LNCaP clone FGC (cell line): ENCODE measurements around the gene CNTNAP1.

ENCODE experiments used
- DNase-seq: peaks from one replicate; pipeline ENCODE4 v3.0.0-alpha.2; 2011; ENCODE audit warnings: low read depth
- H3K4me3 ChIP-seq: 2 replicates; pipeline ENCODE4 v1.5.1; 2011; ENCODE audit warnings: mild to moderate bottlenecking, low read depth, low read length, control low read depth
- CTCF ChIP-seq: IDR thresholded peaks from 2 replicates; pipeline ENCODE4 v1.5.1; 2012; ENCODE audit warnings: mild to moderate bottlenecking; ENCODE audit not compliant: control insufficient read depth, insufficient read depth; ENCODE audit errors: extremely low read depth

Gene CNTNAP1

DNA sequence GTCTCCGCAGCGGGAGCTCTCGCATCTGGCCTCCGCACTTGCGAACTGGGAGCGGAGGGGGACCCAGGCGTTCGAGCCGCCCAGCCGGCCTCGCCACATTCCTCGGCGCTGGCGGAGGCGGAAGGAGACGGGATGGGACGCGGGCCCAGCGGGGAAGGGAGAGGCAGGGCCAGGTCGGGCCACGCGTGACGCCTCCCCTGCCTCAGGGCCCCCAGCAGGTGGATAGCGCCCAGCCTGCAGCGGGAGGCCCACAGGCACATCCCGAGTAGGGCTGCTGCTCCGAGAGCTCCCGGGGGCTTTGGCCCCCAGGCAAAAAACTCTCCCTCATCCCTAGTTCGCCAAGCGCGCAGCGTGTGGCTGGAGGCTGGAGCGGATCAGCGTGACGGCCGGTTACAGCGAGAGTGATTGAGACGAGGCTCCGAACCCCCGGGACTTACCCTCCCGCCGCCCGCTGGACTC, 6.3 kb upstream of the CNTNAP1 start:
- peak; percentile 41 for DNase-seq
- peak overlapping the region; percentile 63 for H3K4me3 ChIP-seq
- no peak for TF ChIP-seq CTCF

GRCh38 chr17:42676424-42677011, 5.8 kb upstream of the CNTNAP1 start, which contains the start of gene PLEKHH3:
TSS of gene PLEKHH3 (minus strand) at chr17:42676994. CDS start at chr17:42676563, 431 bp downstream.
- DNase-seq: no peak
- no peak for TF ChIP-seq CTCF
- H3K4me3 ChIP-seq: peak within 1 kb of the TSS; percentile 63

DNA sequence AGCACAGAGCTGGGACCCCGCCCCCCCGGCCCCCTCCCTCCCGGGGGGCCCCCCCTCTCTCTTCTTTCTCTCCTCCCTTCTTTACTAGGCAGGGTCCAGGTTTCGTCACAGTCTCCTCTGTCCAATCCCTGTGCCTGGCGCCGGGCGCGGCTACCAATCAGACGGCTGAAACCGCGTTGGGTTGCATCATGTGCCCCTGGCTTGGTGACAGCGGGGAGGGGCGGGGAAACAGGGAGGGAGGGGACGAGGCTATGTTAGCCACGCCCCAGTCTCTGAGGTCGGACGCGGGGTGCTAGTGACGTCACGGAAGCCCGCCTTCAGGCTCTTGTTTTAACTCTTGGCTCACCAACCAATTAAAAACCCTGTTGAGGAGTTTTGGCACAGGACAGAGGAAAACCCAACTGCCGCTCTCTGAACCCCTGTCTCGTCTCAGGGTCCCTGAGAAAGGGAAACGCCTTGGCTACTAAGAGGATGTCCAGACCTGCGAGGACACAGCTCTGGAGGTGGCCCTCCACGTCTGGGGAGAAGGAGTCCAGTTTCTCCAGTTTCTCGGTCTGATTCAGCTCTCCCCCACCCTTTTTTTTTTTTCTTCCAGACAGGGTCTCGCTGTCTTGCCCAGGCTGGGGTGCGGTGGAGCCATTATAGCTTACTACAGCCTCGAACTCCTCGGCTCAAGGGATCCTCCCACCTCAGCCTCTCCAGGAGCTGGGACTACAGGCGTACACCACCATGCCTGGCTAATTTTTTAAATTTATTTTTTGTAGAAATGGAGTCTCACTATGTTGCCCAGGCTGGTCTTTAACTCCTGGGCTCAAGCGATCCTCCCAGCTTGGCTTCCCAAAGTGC, 5.1 kb upstream of the CNTNAP1 start:
- TF ChIP-seq CTCF: no peak
- peak; percentile 98 for DNase-seq
- peak overlapping the region; percentile 63 for H3K4me3 ChIP-seq

DNA sequence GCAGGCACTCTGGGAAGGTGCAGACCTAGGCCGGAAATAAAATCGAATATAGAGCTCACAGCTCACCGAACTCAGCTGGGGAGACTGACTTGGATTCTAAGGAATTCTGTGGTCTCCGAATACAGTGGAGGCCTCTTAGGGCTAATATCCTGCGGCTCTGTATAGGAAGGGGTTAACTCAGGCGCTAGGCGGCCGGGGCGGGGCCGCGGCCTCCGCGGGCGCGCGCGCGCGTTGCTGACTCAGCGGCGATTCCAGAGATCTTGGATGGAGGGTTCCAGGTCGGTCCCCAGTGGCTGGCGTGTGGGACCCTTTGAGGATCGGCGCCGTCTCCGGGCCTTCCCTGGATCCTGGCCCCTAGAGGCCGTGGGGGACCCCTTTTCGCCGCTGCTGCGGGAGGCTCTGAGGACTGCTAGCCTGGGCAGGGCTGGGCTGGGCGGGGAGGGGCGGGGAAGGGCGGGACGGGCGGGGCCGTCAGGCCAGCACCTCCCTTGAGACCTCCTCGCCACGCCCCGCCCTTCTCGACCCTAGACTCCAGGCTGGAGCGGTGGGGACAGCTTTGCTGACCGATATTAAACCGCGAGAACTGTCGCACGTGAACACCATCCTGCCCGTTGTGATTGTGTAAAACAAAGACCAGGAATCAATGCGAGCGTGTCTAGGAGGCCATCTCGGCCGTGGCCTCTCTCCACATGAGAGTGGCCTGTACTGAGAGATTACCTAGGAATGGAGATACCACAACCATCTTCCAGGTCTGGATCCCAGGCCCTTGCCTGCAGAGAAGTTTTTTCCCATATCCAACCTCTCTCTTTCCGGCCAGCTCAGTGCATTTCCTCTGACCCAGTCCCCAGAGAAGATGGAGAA, 4.2 kb upstream of the CNTNAP1 start:
- H3K4me3 ChIP-seq: peak overlapping the region; percentile 63
- TF ChIP-seq CTCF: no peak
- DNase-seq: peak; percentile 87

- peak overlapping the region; percentile 63 for H3K4me3 ChIP-seq
- DNase-seq: no peak
Measured at GRCh38 chr17:42678951-42679491, 3.3 kb upstream of the CNTNAP1 start.

More at GRCh38 chr17:42678951-42679491, 3.3 kb upstream of the CNTNAP1 start:
- 0 out of 2 replicates have a peak, but pooled peaks have one; percentile 14 for TF ChIP-seq CTCF
